ENCODE data around the gene SARM1. TPM values are rescaled to one million over a fixed set of nuclear protein-coding genes. Genes with fewer than 3 reads are reported as not detected.
A peak's percentile ranks its signal among the peaks of the same experiment; 100 is the strongest.

The SARM1 gene
- total and polyA plus RNA-seq, 2 of the 13 experiments (the other 11 are each of a cell fraction or from before 2014, with no cell fraction given) = 0.73 to 0.86 TPM

DNA sequence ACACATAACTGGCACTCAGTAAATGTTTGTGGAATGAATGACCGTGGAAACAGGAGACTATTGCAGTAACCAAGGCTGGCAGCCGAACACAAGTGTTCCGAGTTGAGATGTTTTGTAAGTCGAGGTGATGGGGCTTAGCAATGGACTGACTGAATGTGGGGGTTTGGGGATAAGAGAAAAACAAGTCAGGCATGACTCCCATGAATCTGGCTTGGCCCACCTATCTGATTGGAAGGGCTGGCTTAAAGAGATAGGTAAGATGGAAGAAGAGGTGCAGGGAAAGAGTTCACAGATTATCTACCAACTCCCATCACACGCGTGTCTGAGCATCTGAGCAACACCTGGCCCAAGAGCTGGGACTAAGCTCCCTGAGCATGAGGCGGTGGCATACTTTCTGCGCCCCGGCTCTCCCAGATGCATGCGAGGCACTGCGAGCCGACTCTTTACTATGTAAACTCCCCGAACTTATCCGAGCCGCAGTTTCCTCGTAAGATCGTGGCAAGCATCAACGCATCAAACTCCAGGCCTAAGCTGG is 36.8 kb upstream of the SARM1 start:
- peak; percentile 1 for ATAC-seq
- peaks cover 8 to 13% of the 10 kb centered on the region in 2 experiments; a peak in 4 of 5 replicates for H3K36me3 ChIP-seq (replicated peaks in 1 of 2; ENCODE audit: control insufficient read depth in 1 of 2, insufficient read depth in 2 of 2, low read length in 2 of 2)
- peak overlapping the region; percentile 96 for H3K4me2 ChIP-seq (ENCODE audit: low read depth, low read length)
- whole genome bisulfite sequencing (ENCODE audit: low lambda C conversion rate) = 3% methylated on average over 4 of the region's 18 CpGs
- no peak for FAIRE-seq
- peak overlapping the region; percentile 87 for H3K9ac ChIP-seq (ENCODE audit: insufficient read depth, low read depth, low read length)
- ChIA-PET POLR2A (interaction anchor here (1.1 to 2.5 kb wide), 12 partner anchors 9 to 617 kb away, joined by 3 to 68 read pairs (median 10); partner anchors contain the start of genes PHF12, POLDIP2, SLC46A1 and TMEM97), CTCF (ENCODE audit: low intra/inter-chr PET ratio, low total read pairs) (no interaction called here)
- no peak for DNase-seq (ENCODE audit: low spot score)
- H3K4me3 ChIP-seq (replicated peaks in 1 of 3; ENCODE audit: insufficient read depth in 1 of 3, low read depth in 2 of 3, low read length in 3 of 3) = peak overlapping the region; percentile 80 to 94 (median 93)
- H3K27ac ChIP-seq (ENCODE audit: extremely low read length, insufficient read depth, low read length) = peak overlapping the region; percentile 56
- intact Hi-C loops (cut with micrococcal nuclease; ENCODE audit: unreplicated experiment) (loop anchor here (1.0 kb wide), 1 partner anchor 36 kb away; the partner anchor contains the start of gene VTN), in situ Hi-C loops (cut with HindIII; ENCODE audit: extremely low pct_ligation_motif_present, low pct_unique_long_range_greater_than_20kb) (no loop called here)
- BruUV-seq (replicated peaks) = TSS peak; percentile 50
- H3K27me3 ChIP-seq (ENCODE audit: control insufficient read depth in 1 of 2, insufficient read depth in 2 of 2, low read length in 2 of 2) = no peaks in the 10 kb centered on the region; a peak in 1 of 5 replicates
- H2AFZ ChIP-seq (ENCODE audit: low read length) = no peak overlapping the region
- no peaks in the 10 kb centered on the region for H3K9me3 ChIP-seq (ENCODE audit: low read length)
- H3K4me1 ChIP-seq (ENCODE audit: insufficient read depth, low read length) = peaks cover 46% of the 10 kb centered on the region
- no peaks in the 10 kb centered on the region; the same call in 1 of the 2 replicates for H4K20me1 ChIP-seq (ENCODE audit: insufficient read depth, low read length)
- peaks cover 55% of the 10 kb centered on the region for H3K79me2 ChIP-seq (ENCODE audit: insufficient read depth, low read length)
- no peak for TF ChIP-seq SMAD9 (CRISPR knock-in tag; IDR thresholded peaks at IDR 0.05)
- TF ChIP-seq, protein P1, sequence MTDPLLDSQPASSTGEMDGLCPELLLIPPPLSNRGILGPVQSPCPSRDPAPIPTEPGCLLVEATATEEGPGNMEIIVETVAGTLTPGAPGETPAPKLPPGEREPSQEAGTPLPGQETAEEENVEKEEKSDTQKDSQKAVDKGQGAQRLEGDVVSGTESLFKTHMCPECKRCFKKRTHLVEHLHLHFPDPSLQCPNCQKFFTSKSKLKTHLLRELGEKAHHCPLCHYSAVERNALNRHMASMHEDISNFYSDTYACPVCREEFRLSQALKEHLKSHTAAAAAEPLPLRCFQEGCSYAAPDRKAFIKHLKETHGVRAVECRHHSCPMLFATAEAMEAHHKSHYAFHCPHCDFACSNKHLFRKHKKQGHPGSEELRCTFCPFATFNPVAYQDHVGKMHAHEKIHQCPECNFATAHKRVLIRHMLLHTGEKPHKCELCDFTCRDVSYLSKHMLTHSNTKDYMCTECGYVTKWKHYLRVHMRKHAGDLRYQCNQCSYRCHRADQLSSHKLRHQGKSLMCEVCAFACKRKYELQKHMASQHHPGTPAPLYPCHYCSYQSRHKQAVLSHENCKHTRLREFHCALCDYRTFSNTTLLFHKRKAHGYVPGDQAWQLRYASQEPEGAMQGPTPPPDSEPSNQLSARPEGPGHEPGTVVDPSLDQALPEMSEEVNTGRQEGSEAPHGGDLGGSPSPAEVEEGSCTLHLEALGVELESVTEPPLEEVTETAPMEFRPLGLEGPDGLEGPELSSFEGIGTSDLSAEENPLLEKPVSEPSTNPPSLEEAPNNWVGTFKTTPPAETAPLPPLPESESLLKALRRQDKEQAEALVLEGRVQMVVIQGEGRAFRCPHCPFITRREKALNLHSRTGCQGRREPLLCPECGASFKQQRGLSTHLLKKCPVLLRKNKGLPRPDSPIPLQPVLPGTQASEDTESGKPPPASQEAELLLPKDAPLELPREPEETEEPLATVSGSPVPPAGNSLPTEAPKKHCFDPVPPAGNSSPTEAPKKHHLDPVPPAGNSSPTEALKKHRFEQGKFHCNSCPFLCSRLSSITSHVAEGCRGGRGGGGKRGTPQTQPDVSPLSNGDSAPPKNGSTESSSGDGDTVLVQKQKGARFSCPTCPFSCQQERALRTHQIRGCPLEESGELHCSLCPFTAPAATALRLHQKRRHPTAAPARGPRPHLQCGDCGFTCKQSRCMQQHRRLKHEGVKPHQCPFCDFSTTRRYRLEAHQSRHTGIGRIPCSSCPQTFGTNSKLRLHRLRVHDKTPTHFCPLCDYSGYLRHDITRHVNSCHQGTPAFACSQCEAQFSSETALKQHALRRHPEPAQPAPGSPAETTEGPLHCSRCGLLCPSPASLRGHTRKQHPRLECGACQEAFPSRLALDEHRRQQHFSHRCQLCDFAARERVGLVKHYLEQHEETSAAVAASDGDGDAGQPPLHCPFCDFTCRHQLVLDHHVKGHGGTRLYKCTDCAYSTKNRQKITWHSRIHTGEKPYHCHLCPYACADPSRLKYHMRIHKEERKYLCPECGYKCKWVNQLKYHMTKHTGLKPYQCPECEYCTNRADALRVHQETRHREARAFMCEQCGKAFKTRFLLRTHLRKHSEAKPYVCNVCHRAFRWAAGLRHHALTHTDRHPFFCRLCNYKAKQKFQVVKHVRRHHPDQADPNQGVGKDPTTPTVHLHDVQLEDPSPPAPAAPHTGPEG (CRISPR knock-in tag; IDR thresholded peaks at IDR 0.05) = no peak
- TF ChIP-seq PHF21A (CRISPR knock-in tag; IDR thresholded peaks at IDR 0.05) = no peak
- TF ChIP-seq ZSCAN31 (CRISPR knock-in tag; IDR thresholded peaks at IDR 0.05; ENCODE audit: low read depth) = no peak
- TF ChIP-seq, protein P2, sequence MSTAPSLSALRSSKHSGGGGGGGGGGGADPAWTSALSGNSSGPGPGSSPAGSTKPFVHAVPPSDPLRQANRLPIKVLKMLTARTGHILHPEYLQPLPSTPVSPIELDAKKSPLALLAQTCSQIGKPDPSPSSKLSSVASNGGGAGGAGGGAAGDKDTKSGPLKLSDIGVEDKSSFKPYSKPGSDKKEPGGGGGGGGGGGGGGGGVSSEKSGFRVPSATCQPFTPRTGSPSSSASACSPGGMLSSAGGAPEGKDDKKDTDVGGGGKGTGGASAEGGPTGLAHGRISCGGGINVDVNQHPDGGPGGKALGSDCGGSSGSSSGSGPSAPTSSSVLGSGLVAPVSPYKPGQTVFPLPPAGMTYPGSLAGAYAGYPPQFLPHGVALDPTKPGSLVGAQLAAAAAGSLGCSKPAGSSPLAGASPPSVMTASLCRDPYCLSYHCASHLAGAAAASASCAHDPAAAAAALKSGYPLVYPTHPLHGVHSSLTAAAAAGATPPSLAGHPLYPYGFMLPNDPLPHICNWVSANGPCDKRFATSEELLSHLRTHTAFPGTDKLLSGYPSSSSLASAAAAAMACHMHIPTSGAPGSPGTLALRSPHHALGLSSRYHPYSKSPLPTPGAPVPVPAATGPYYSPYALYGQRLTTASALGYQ (CRISPR knock-in tag; IDR thresholded peaks at IDR 0.05) = no peak
- no peak for TF ChIP-seq NR1H2 (CRISPR knock-in tag; IDR thresholded peaks at IDR 0.05; ENCODE audit: borderline replicate concordance, low read depth)
- TF ChIP-seq, protein P3, sequence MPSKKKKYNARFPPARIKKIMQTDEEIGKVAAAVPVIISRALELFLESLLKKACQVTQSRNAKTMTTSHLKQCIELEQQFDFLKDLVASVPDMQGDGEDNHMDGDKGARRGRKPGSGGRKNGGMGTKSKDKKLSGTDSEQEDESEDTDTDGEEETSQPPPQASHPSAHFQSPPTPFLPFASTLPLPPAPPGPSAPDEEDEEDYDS (CRISPR knock-in tag; IDR thresholded peaks at IDR 0.05) = no peak
- TF ChIP-seq, protein P4, sequence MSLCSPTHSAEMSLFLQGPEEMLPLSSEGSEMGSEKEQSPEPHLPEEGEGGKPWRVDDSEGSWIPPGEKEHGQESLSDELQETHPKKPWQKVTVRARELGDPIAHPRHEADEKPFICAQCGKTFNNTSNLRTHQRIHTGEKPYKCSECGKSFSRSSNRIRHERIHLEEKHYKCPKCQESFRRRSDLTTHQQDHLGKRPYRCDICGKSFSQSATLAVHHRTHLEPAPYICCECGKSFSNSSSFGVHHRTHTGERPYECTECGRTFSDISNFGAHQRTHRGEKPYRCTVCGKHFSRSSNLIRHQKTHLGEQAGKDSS (CRISPR knock-in tag; IDR thresholded peaks at IDR 0.05; ENCODE audit: borderline replicate concordance, low read depth) = no peak
- TF ChIP-seq, protein P5, sequence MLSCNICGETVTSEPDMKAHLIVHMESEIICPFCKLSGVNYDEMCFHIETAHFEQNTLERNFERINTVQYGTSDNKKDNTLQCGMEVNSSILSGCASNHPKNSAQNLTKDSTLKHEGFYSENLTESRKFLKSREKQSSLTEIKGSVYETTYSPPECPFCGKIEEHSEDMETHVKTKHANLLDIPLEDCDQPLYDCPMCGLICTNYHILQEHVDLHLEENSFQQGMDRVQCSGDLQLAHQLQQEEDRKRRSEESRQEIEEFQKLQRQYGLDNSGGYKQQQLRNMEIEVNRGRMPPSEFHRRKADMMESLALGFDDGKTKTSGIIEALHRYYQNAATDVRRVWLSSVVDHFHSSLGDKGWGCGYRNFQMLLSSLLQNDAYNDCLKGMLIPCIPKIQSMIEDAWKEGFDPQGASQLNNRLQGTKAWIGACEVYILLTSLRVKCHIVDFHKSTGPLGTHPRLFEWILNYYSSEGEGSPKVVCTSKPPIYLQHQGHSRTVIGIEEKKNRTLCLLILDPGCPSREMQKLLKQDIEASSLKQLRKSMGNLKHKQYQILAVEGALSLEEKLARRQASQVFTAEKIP (CRISPR knock-in tag; IDR thresholded peaks at IDR 0.05; ENCODE audit: borderline replicate concordance) = no peak
- TF ChIP-seq, protein P6, sequence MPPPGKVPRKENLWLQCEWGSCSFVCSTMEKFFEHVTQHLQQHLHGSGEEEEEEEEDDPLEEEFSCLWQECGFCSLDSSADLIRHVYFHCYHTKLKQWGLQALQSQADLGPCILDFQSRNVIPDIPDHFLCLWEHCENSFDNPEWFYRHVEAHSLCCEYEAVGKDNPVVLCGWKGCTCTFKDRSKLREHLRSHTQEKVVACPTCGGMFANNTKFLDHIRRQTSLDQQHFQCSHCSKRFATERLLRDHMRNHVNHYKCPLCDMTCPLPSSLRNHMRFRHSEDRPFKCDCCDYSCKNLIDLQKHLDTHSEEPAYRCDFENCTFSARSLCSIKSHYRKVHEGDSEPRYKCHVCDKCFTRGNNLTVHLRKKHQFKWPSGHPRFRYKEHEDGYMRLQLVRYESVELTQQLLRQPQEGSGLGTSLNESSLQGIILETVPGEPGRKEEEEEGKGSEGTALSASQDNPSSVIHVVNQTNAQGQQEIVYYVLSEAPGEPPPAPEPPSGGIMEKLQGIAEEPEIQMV (CRISPR knock-in tag; IDR thresholded peaks at IDR 0.05; ENCODE audit: low read depth) = no peak
